ENCODE data around the gene PEX14. TPM values are rescaled to one million over a fixed set of nuclear protein-coding genes. Genes with fewer than 3 reads are reported as not detected.

The PEX14 gene
- total RNA-seq, 1 experiment from 2014 or later, result 29.3 TPM

DNA sequence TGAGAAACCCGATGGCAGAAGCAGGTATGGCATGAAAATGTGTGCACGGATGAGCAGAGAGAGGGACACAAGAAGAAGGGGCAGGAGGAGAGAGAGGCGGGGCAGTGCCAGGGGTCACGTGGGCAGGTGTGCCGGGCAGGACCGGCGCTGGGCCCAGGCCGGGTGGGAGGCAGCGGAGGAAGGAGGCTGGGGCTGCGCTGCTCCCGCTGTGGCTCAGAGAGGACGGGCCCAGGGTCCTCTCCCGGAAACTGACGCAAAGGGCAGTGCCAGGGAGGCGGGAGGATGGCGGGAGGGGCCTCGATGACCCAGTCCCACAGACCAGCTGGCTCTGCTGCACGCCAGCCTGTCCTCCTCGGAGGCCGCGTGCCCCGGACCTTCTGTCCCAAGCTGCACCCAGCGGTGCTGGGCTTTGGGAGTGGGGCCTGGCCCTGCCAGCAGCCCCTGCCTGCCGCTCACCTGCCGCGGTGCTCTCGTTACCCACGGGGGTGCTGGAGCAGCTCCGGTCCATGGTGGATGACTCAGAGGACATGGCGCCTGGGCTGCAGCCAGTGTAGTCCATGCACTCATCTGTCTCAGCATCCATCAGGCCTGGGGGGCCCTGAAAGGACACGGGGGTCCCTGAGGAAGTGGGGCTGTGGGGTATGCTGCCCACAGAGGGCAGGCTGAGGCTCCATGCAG is 167.8 kb downstream of the PEX14 start:
- Histone ChIP-seq H3K9ac (ENCODE audit: low read length) (no peak overlapping the region), H3K36me3 (ENCODE audit: control insufficient read depth in 1 of 2, insufficient read depth in 2 of 2, low read length in 2 of 2) (no peaks in the 10 kb centered on the region), H3K9me3 (ENCODE audit: control insufficient read depth in 1 of 2, insufficient read depth in 1 of 2, low read depth in 1 of 2, low read length in 2 of 2) (no peaks in the 10 kb centered on the region), H3K4me2 (ENCODE audit: low read length) (no peak overlapping the region), H2AFZ (ENCODE audit: low read depth, low read length, poor library complexity, severe bottlenecking) (no peak overlapping the region), H3K27me3 (ENCODE audit: insufficient read depth, low read length) (no peaks in the 10 kb centered on the region), H3K79me2 (ENCODE audit: insufficient read depth, low read length) (no peaks in the 10 kb centered on the region), H3K4me1 (ENCODE audit: control insufficient read depth in 1 of 2, insufficient read depth in 2 of 2, low read length in 2 of 2) (peaks cover 0 to 10% of the 10 kb centered on the region in 2 experiments; a peak in 2 of 4 replicates), H4K20me1 (ENCODE audit: insufficient read depth) (no peaks in the 10 kb centered on the region), H3K27ac (ENCODE audit: low read depth, low read length) (no peak overlapping the region), H3K4me3 (replicated peaks in 1 of 2; ENCODE audit: low read depth in 1 of 2, low read length in 2 of 2) (no peak overlapping the region), H3K9me2 (ENCODE audit: insufficient read depth) (no peaks in the 10 kb centered on the region)
- ATAC-seq, result no peak
- no peak for TF ChIP-seq EZH2 (IDR thresholded peaks at IDR 0.05)
- no peak for TF ChIP-seq ELF1 (IDR thresholded peaks at IDR 0.05; ENCODE audit: borderline replicate concordance, low read depth)
- no peak for TF ChIP-seq ZFX (IDR thresholded peaks at IDR 0.05)
- no peak for TF ChIP-seq TCF7L2 (IDR thresholded peaks at IDR 0.05; ENCODE audit: borderline replicate concordance, extremely low read depth, insufficient read depth, insufficient read length)
- TF ChIP-seq CEBPB (IDR thresholded peaks at IDR 0.05; ENCODE audit: low read depth), result no peak
- TF ChIP-seq, protein P1, sequence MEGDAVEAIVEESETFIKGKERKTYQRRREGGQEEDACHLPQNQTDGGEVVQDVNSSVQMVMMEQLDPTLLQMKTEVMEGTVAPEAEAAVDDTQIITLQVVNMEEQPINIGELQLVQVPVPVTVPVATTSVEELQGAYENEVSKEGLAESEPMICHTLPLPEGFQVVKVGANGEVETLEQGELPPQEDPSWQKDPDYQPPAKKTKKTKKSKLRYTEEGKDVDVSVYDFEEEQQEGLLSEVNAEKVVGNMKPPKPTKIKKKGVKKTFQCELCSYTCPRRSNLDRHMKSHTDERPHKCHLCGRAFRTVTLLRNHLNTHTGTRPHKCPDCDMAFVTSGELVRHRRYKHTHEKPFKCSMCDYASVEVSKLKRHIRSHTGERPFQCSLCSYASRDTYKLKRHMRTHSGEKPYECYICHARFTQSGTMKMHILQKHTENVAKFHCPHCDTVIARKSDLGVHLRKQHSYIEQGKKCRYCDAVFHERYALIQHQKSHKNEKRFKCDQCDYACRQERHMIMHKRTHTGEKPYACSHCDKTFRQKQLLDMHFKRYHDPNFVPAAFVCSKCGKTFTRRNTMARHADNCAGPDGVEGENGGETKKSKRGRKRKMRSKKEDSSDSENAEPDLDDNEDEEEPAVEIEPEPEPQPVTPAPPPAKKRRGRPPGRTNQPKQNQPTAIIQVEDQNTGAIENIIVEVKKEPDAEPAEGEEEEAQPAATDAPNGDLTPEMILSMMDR (IDR thresholded peaks at IDR 0.05 in 2 of 3, conservative IDR thresholded peaks at IDR 0.05 in 1 of 3; ENCODE audit: borderline replicate concordance in 1 of 3, insufficient read depth in 1 of 3, low read depth in 2 of 3, low read length in 2 of 3), result no peak
- TF ChIP-seq EGR1 (IDR thresholded peaks at IDR 0.05; ENCODE audit: low read depth), result no peak
- TF ChIP-seq CBX3 (IDR thresholded peaks at IDR 0.05; ENCODE audit: low read depth), result no peak
- no peak for TF ChIP-seq POLR2AphosphoS5 (IDR thresholded peaks at IDR 0.05; ENCODE audit: low read depth, low read length)
- TF ChIP-seq MAX (IDR thresholded peaks at IDR 0.05), result no peak
- no peak for TF ChIP-seq POLR2A (IDR thresholded peaks at IDR 0.05; ENCODE audit: borderline replicate concordance, extremely low read depth, insufficient read depth, insufficient read length)
- no peak for TF ChIP-seq FOSL1 (IDR thresholded peaks at IDR 0.05; ENCODE audit: low read depth)
- TF ChIP-seq SRF (IDR thresholded peaks at IDR 0.05; ENCODE audit: low read depth), result no peak
- no TSS peak for BruUV-seq (replicated peaks)
- DNase-seq (ENCODE audit: low read depth, low spot score), result no peak
- ChIA-PET CTCF (no interaction called here), RAD21 (ENCODE audit: low non-redundant PET in 1 of 2, low total read pairs in 2 of 2, uncharacterized antibody in 2 of 2, unreplicated experiment in 2 of 2) (no interaction called here), POLR2A (no interaction called here)
- intact Hi-C loops (cut with micrococcal nuclease), result no loop called here
